OCI-M2 (cell line): ENCODE results near the gene HKDC1.
"Not testable (repeated sequence)": the region's sequence is repeated elsewhere in the genome, so short reads cannot be mapped to it uniquely, and the experiment has no call there.

Source experiments
- DNase-seq: peaks from one replicate; lab custom pipeline; 2025; ENCODE audit not compliant: unreplicated experiment; lab: John Stamatoyannopoulos, UW

Gene HKDC1

DNA sequence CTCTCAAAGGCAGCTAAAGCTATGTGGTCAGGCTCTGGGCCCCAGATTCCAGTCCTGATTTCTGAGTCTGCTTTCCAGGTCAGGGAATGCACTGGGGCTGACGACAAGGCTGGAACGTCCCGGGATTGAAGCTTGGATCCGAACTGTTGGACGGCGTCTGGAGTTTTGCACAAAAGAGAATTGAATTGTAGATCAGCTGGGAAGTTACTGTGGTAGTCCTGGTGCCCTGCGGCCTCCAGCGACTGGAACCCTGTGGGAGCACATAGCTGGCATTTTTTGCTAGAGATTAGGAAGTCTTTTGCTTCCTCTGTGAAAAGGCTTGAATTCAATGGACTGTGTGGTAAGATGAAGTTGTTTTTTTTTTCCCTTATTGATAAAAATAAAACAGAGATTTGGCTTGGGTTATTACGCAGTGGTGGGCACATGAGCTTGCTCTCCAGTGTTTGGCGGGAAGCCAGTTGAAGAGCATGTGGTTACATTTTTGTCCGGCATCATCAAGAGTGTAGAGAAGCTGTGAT, 58.4 kb downstream of the HKDC1 start, which contains the start of gene HK1:
Gene HK1, plus strand, starts transcription at position 51 of the 518 bp plus-strand sequence.
- DNase-seq: no peak

DNA sequence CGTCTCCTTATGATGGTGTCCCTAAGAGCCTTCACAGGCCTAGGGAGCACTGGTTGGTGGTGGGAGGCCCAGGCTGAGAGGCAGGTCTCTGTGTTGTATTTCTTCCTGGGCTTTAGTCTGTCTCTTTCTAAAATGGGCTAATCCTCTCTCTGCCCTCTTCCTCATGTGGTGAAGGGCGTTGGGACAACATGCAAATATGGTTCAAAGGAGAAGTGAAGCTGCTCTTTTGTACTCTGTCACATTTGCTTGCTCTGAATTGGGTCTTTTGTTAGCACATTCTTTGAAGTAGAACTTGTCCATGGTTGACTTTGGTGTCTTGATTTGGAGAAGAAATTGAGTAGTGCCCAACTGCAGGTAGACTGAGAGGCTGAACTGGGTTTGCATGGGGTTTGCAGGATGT, 59.0 kb downstream of the HKDC1 start:
- no peak for DNase-seq

DNA sequence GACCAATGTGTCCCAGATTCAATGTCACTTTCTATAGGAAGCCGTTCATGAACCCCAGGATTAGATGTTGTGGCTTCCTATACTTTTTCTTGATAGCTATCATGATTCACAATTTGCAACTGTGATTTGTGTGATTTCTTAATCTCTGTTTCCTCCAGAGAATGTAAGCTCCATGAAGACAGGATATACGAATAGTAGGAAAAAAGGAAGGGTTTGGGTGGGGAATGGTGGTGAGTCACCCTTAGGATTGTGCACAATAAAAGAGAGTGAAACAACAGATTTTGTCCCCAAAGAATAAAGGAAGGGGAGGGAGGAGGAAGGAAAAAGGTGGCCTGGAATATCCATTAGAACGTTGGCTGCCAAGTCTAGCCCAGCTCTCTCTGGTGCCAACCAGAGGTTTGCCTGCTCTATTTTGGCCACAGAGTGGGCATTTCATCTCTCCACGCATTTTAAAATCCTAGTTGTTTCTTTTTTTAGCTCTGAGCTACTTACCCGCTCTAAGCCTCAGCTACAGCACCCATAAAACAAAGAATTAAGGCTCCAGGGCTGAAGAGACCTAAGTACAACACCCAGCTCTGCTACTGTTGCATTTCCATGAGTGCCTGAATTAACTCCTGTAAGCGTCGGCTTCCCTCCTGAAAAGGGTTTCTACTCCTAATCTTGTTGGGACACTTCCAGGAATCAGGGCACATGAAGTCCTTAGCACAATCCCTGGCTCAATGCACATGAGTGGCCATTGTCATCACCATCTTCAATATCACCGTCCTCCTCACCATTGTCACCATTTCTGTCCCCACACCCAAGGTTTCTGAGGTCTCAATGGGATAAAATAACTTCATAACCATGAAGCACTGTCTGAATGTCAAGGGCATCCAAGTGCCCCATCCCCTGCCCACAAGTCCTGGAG, 61.6 kb downstream of the HKDC1 start:
- DNase-seq: no peak

DNA sequence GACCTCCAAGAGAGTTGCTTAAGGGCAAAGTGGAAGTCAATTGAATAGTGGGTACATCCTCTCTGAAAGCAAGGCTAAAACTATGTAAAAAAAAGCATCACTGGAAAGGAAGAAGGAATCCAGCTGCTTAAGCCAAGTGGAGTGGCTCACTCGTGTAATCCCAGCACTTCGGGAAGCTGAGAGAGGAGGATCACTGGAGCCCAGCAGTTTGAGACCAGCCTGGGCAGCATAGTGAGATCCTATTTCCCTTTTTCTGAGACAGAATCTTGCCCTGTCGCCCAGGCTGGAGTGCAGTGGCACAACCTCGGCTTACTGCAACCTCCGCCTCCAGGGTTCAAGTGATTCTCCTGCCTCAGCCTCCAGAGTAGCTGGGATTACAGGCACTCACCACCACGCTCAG, 64.3 kb downstream of the HKDC1 start:
- DNase-seq: not testable (repeated sequence)

DNA sequence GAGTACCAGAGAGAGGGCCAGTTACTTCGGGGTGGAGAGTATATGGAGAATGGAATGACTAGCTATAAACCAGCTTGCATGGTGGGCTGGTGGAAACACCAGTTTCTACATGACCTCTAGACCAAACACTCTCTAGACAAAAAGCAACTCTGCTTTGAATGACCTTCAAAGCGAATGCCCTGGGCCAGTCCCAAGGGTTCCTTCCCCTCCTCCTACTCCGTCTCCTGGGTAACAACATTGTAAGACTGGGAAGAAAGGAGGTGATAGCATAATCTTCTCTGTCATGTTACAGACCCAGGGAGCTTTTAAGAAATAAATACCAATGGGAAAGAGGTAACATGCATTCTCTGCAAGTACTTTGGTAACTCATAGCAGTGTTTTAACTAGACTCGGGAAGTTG, 65.6 kb downstream of the HKDC1 start:
- DNase-seq: no peak

DNA sequence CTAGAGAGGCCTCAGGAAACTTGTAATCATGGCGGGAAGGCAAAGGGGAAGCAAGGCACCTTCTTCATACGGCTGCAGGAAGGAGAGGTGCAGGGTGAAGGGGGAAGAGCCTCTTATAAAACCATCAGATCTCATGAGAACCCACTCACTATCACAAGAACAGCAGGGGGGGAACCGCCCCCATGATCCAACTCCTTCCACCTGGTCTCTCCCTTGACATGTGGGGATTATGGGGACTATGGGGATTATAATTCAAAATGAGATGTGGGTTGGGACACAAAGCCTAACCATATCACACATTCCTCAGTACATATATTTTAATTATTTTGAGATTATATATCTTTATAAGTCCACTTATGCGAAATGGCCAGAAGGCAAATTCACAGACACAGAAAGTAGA, 67.0 kb downstream of the HKDC1 start:
- no peak for DNase-seq

DNA sequence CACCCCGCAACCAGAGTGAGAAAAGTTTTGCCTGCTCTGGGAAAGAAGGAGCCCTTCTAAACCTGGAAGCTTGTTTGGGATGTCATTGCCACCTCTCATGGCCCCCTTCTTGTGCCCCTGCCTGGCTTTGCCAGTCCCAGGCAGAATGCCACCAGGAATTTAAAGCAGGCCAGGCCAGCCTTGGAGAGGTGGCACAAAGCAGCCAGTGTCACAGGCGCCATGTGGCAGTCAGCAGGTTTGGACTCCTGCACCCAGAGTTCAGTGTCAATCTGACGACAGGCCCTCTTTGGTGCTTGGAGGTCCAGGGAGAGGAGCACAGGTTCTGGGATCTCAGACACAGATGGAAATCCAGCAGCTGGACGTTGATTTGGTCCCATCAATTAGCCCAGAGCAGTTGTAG, 70.9 kb downstream of the HKDC1 start:
- no peak for DNase-seq

DNA sequence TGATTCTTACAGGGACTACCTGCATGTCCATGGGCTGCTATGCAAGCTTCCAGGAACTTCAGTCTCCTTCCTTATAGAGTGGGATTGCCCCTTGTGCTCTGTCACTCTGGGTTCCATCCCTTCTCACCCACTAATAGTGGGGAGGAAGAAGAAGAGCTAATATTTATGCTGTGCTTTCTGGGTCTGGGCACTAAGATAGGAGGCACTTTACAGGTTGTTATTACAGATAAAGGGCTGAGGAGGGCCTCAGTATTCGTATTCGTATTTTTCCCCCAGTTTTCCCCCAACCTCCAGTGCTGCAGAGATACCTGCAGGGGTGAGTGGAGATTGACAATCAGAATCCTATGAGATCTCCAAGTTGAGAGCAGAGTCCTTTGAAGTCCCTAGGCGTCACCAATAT, 72.3 kb downstream of the HKDC1 start:
- no peak for DNase-seq

DNA sequence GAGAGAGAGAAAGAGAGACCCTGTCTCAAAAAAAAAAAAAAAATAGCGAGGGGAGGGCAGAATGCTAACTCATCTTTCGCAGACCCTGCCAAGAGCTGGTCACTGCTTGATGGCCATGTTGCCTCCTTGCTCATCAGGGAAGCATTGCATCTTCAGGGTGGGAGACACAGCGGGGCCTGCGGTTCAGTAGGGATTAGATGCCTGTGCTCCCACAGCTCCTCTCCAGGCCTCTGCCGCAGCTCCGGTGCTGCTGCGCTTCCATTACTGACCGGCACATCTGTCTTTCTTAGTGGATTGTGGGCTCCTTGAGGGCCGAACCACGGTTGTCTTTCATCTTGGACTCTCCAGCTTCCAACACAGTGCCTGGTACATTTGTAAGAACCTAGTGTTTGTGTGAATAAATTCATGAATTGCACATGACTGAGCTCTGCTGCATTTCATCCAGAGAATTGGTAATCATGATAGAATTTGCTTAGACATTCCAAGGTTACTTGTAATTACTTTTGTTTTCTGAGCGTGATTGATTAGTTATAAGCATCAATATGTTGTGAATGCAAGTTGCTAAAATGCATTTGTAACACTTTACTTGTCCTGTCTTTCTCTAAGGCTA, 75.0 kb downstream of the HKDC1 start:
- no peak for DNase-seq

DNA sequence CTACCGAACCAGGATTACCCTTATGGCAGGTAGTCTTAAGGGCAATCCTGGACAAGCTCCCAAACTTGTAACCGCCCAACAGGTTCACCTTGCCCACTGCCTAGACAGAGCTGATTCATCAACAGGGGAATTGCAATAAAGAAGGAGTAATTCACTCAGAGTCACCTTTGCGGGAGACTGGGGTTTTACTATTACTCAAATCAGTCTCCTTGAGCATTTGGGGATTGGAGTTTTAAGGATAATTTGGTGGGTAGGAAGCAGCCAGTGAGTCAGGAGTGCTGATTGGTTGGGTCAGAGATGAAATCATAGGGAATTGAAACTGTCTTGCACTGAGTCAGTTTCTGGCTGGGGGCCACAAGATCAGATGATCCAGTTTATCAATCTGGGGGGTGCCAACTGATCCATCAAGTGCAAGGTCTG, 83.5 kb downstream of the HKDC1 start:
- DNase-seq: no peak

DNA sequence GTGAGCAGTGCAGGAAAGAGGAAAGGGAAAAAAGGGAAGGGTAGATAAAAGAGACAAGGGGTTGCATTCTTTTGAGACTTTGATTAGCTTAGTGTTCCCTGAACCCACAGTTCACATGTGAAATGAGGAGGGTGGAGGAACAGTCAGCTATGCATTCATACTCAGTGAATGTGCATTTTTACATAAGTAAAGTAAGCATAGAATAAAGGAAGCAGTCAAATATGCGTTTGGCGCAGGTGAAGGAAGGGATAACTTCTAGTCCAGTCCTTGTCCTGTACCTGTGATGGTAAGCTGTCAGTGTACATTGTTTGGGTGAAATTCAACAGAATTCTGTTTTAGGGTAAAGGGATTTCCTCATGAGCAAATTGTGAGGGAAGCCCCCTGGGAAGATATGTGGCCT, 86.3 kb downstream of the HKDC1 start:
- no peak for DNase-seq

DNA sequence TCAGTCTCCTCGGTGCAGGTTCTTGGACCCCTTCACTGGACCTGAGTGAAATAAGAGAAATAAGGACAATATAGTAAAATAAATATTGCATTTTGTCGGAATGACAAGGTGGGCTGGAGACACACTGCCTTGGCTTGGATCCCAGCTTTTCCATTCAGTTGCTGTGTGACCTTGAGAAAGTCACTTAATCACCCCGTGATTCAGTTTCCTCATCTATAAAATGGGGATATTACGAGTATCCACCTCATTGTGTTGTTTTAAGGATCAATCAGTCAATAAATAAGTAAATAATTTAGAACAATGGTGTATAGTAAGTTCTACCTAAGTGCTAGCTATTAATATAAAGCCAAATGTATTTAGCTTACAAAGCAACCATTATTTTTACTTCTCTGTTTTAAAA, 87.3 kb downstream of the HKDC1 start:
- DNase-seq: no peak

DNA sequence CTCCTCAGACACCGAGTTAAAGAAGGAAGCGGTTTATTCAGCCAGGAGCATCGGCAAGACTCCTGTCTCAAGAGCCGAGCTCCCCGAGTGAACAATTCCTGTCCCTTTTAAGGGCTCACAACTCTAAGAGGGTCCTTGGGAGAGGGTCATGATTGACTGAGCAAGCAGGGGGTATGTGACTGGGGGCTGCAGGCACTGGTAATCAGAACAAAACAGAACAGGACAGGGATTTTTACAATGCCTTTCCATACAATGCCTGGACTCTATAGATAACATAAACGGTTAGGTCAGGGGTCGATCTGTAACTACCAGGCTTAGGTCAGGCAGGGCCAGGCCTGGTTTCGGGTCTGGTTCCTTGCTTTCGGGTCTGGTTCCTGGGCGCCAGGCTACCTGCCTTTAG, 88.2 kb downstream of the HKDC1 start:
- not testable (repeated sequence) for DNase-seq

DNA sequence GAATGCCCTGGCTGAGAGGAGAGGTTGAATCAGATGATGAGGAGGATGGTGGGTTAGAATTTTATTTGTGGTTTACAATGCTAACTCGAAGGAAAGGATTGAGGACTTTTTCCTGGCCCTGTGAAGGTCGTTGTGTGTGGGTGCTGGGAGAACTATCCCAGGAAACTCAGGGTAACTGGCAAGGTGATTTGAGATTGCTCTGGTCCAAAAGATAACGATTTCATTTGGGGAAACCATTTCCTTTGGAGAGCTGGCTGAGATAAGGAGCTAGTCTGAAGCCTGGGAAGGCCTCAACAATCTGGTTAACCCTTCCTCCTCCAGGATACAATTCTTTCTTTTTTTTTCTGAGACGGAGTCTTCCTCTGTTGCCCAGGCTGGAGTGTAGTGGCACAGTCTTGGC, 91.2 kb downstream of the HKDC1 start:
- no peak for DNase-seq

DNA sequence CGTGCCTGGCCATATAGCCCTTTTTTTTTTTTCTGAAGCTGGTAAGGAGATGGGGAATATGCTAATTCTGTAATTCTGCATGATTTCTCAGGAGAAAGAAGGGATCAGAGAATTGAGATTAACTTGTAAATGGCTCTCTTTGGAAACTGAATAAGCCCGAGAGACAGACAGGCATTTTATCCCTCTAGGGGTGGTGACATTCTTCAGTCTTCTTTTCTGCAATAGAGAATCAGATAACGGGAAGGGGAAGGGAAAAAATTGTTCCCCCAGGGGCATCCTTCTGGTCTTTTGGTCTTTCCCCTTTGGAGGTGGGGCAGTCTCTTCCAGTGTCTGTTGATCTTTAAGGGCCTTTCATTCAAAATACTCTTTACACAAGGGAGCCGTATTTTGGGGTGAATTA, 92.4 kb downstream of the HKDC1 start:
- DNase-seq: no peak

DNA sequence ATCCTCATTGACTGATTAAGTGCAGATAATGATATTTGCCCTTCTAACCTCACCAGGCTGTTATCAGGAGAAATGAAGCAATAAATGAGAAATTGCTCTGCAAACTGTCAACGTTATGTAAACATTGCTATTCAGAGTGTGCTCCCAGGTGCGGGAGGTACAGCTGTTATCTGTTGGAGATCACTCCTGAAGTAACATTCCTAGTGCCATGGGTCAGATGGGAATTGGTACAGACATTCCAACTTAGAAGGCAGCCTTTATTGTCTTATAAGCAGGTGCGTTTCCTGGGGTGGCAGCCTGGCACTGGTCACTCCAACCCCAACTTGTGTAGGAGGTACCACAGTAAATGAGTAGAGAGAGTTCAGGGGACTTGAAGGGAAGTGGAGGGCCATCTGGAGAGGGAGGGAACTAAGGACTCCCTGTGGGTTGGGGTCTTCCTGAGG, 95.0 kb downstream of the HKDC1 start:
- no peak for DNase-seq

DNA sequence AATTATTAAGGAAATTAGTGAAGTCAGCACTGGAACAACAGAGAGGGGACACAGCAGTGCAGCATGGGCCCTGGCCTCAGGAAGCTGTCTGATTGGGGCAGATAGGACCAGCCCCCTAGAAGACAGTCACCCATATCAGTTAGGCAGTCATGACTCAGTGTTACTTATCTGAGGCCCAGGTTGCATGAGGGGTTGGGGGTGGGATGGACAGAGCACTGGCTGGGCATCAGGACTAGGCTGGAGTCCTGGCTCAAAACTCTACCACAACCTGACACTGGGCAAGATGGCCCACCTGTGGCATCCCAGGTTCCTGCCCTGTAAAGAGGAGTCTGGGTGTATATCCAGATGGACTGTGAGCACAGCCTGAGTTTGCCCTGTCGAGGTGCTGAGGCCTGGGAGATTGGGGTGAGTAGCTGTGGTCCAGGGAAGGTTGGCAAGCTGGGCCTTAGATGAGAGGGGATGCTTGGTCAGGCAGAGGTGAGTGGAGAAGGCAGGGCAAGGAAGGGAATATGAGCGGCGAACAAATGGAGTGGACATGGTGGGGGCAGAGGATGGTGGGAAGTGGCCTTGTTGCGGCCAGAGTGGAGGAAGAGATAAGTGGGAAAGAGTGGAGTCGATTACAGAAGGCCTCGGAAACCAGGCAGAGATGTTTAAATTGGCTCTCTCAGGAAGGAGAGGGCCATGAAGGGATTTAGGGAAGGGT, 95.6 kb downstream of the HKDC1 start:
- peak; percentile 57 for DNase-seq

DNA sequence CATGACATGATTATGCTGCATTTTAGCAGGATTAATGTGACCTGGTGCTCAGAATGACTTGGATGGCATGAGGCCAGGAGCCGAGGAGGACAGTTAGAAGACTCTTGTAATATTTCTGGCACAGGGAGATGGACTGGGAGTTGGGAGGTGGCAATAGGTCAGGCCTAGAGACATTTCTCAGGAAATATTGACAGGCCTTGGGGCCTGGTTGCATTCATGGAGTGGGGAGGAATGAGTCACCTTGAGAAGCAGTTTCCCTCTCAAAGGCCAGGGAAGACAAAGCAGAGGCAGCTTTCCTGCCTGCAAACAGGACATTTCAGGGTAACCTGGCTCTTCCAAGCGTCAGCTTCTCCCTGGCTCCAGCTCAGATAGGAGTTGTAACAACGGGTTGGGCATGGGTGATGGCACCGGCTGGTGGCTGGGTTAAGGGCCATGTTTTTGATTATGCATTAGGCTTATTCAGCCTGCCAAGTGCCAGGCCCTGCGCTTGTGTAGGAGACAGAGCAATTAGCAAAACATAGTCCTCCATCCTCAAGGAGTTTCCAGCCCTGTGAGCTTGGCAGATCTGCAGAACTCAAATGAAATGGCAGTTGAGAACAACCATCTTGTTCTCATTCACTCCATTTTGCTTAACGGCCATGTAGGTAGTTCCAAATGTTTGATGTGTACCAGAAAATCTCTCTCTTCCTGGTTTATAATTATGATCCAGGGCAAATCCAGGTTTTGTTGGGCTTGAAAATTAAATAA, 96.4 kb downstream of the HKDC1 start:
- DNase-seq: no peak
